HEK293 (cell line): ENCODE results near the gene AARS2.

ENCODE experiments used
- CTCF ChIA-PET: fragments of 350-600 bp; formaldehyde crosslinking; extraction: SDS; loops from one replicate; lab custom pipeline; 2021; ENCODE audit warnings: antibody characterized with exemption; lab: Yijun Ruan, JAX
- POLR2A ChIA-PET: fragments of 300-600 bp; formaldehyde crosslinking; extraction: SDS; loops from one replicate; lab custom pipeline; 2020; ENCODE audit warnings: antibody characterized with exemption, inconsistent platforms; lab: Yijun Ruan, JAX
- H3K27ac ChIP-seq: fragments of 200-500 bp; sonication (Bioruptor generic); 2 replicates; pipeline ENCODE4 v1.5.1; 2014; ENCODE audit warnings: low read depth, low read length, control low read depth, inconsistent platforms; ENCODE audit errors: extremely low read depth
- H3K36me3 ChIP-seq, 2 experiments: fragments of 200-500 bp in 1 of 2; sonication (Bioruptor generic) in 1 of 2; 1 replicate in 1 of 2; 2 replicates in 1 of 2; pipeline ENCODE4 v1.5.1; 2014 to 2017; ENCODE audit warnings: inconsistent platforms in 2 of 2, low read length in 2 of 2; ENCODE audit not compliant: control insufficient read depth in 2 of 2, insufficient read depth in 1 of 2
- H3K4me1 ChIP-seq: fragments of 200-500 bp; sonication (Bioruptor generic); 2 replicates; pipeline ENCODE4 v1.5.1; 2014; ENCODE audit warnings: mild to moderate bottlenecking, low read length, inconsistent platforms; ENCODE audit not compliant: control insufficient read depth, insufficient read depth
- H3K4me3 ChIP-seq: 2 replicates; pipeline ENCODE4 v1.5.1; 2011; ENCODE audit warnings: low read depth, mild to moderate bottlenecking, control low read depth, low read length, moderate library complexity
- H3K9me3 ChIP-seq: fragments of 200-500 bp; sonication (Bioruptor generic); 2 replicates; pipeline ENCODE4 v1.5.1; 2014; ENCODE audit warnings: low read depth, low read length, inconsistent platforms; ENCODE audit not compliant: control insufficient read depth, insufficient read depth
- GLIS1 ChIP-seq: fragments of 450-650 bp; formaldehyde crosslinking; IDR thresholded peaks from 2 replicates; pipeline ENCODE4 v1.5.1; 2016; ENCODE audit warnings: missing biosample characterization, missing genetic modification characterization
- RBAK ChIP-seq: fragments of 450-650 bp; formaldehyde crosslinking; IDR thresholded peaks from 2 replicates; pipeline ENCODE4 v1.5.1; 2016; ENCODE audit warnings: missing biosample characterization, missing genetic modification characterization
- SP3 ChIP-seq: fragments of 450-650 bp; formaldehyde crosslinking; IDR thresholded peaks from 2 replicates; pipeline ENCODE4 v1.5.1; 2016; ENCODE audit warnings: missing biosample characterization, missing genetic modification characterization
- TCF7L2 ChIP-seq: IDR thresholded peaks from 2 replicates; pipeline ENCODE4 v1.6.1; 2011; ENCODE audit warnings: low read depth, mild to moderate bottlenecking, inconsistent platforms, low read length, moderate library complexity, borderline replicate concordance
- TSHZ1 ChIP-seq: fragments of 450-650 bp; formaldehyde crosslinking; IDR thresholded peaks from 2 replicates; pipeline ENCODE4 v1.5.1; 2016; ENCODE audit warnings: missing biosample characterization, missing genetic modification characterization, borderline replicate concordance
- ZNF138 ChIP-seq: fragments of 450-650 bp; formaldehyde crosslinking; IDR thresholded peaks from 2 replicates; pipeline ENCODE4 v1.5.1; 2016; ENCODE audit warnings: missing biosample characterization, missing genetic modification characterization, borderline replicate concordance
- ZNF48 ChIP-seq: fragments of 450-650 bp; formaldehyde crosslinking; IDR thresholded peaks from 2 replicates; pipeline ENCODE4 v1.5.1; 2016; ENCODE audit warnings: missing biosample characterization, missing genetic modification characterization
- ZNF518A ChIP-seq: fragments of 450-650 bp; formaldehyde crosslinking; conservative IDR thresholded peaks from 2 replicates; pipeline ENCODE4 v1.5.1; 2016; ENCODE audit warnings: low read depth, missing biosample characterization, missing genetic modification characterization
- ZNF530 ChIP-seq: fragments of 450-650 bp; formaldehyde crosslinking; IDR thresholded peaks from 2 replicates; pipeline ENCODE4 v1.5.1; 2016; ENCODE audit warnings: low read depth, missing biosample characterization, missing genetic modification characterization
- ZNF792 ChIP-seq: fragments of 450-650 bp; formaldehyde crosslinking; IDR thresholded peaks from 2 replicates; pipeline ENCODE4 v1.5.1; 2016; ENCODE audit warnings: missing biosample characterization, missing genetic modification characterization
- TF ChIP-seq, protein P1 (sequence below): fragments of 450-650 bp; formaldehyde crosslinking; IDR thresholded peaks from 2 replicates; pipeline ENCODE4 v1.5.1; 2017; ENCODE audit warnings: missing biosample characterization, missing genetic modification characterization
- TF ChIP-seq, protein P2 (sequence below): fragments of 450-650 bp; formaldehyde crosslinking; IDR thresholded peaks from 2 replicates; pipeline ENCODE4 v1.5.1; 2016; ENCODE audit warnings: missing biosample characterization, missing genetic modification characterization
- TF ChIP-seq, protein P3 (sequence below): fragments of 450-650 bp; formaldehyde crosslinking; IDR thresholded peaks from 2 replicates; pipeline ENCODE4 v1.5.0; 2017; ENCODE audit warnings: missing biosample characterization, missing genetic modification characterization, borderline replicate concordance

The AARS2 gene

DNA sequence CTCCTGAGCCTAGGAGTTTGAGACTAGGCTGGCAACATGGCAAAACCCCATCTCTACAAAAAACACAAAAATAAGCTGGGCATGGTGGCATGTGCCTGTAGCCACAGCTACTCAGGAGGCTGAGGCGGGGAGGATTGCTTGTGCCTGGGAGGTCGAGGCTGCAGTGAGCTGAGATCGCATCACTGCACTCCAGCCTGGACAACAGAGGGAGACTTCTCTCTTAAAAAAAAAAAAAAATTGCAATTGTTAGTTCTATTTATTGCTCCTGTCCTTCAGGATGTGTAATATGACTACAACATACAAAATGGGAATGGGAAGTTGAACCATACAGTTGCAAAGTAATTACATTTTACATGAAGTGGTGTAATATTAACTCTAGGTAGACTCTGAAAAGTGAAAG, 8.1 kb upstream of the AARS2 start:
- Histone ChIP-seq H3K4me3 (no peak overlapping the region), H3K36me3 (no peaks in the 10 kb centered on the region), H3K27ac (no peak overlapping the region), H3K9me3 (no peaks in the 10 kb centered on the region), H3K4me1 (no peaks in the 10 kb centered on the region)
- CTCF ChIA-PET = interaction anchor here (1.2 kb wide), 1 partner anchor 53 kb away, joined by 3 read pairs; no protein-coding TSS in a partner anchor
- POLR2A ChIA-PET = interaction anchor here (0.6 kb wide), 1 partner anchor 17 kb away, joined by 3 read pairs; no protein-coding TSS in a partner anchor
- TF ChIP-seq TSHZ1 (no peak), ZNF792 (no peak), SP3 (tag by site-specific recombination) (no peak), ZNF48 (no peak), ZNF138 (tag by site-specific recombination) (no peak), RBAK (tag by site-specific recombination) (no peak), GLIS1 (tag by site-specific recombination) (no peak), TCF7L2 (no peak), ZNF530 (tag by site-specific recombination) (no peak), ZNF518A (tag by site-specific recombination) (no peak)
- TF ChIP-seq, protein P1, sequence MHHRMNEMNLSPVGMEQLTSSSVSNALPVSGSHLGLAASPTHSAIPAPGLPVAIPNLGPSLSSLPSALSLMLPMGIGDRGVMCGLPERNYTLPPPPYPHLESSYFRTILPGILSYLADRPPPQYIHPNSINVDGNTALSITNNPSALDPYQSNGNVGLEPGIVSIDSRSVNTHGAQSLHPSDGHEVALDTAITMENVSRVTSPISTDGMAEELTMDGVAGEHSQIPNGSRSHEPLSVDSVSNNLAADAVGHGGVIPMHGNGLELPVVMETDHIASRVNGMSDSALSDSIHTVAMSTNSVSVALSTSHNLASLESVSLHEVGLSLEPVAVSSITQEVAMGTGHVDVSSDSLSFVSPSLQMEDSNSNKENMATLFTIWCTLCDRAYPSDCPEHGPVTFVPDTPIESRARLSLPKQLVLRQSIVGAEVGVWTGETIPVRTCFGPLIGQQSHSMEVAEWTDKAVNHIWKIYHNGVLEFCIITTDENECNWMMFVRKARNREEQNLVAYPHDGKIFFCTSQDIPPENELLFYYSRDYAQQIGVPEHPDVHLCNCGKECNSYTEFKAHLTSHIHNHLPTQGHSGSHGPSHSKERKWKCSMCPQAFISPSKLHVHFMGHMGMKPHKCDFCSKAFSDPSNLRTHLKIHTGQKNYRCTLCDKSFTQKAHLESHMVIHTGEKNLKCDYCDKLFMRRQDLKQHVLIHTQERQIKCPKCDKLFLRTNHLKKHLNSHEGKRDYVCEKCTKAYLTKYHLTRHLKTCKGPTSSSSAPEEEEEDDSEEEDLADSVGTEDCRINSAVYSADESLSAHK (tag by site-specific recombination) = no peak
- TF ChIP-seq, protein P2, sequence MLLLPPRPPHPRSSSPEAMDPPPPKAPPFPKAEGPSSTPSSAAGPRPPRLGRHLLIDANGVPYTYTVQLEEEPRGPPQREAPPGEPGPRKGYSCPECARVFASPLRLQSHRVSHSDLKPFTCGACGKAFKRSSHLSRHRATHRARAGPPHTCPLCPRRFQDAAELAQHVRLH = no peak
- TF ChIP-seq, protein P3, sequence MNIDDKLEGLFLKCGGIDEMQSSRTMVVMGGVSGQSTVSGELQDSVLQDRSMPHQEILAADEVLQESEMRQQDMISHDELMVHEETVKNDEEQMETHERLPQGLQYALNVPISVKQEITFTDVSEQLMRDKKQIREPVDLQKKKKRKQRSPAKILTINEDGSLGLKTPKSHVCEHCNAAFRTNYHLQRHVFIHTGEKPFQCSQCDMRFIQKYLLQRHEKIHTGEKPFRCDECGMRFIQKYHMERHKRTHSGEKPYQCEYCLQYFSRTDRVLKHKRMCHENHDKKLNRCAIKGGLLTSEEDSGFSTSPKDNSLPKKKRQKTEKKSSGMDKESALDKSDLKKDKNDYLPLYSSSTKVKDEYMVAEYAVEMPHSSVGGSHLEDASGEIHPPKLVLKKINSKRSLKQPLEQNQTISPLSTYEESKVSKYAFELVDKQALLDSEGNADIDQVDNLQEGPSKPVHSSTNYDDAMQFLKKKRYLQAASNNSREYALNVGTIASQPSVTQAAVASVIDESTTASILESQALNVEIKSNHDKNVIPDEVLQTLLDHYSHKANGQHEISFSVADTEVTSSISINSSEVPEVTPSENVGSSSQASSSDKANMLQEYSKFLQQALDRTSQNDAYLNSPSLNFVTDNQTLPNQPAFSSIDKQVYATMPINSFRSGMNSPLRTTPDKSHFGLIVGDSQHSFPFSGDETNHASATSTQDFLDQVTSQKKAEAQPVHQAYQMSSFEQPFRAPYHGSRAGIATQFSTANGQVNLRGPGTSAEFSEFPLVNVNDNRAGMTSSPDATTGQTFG (tag by site-specific recombination) = no peak
